ES-I3 (cell line): ENCODE data around the gene MAPK1IP1L.
"Not testable (repeated sequence)": the region's sequence is repeated elsewhere in the genome, so short reads cannot be mapped to it uniquely, and the experiment has no call there.

Source experiments
- H3K36me3 ChIP-seq: 2 replicates; pipeline ENCODE4 v1.6.1; 2013; ENCODE audit warnings: mild to moderate bottlenecking, low read length, control low read depth, moderate library complexity; ENCODE audit not compliant: insufficient read depth
- H3K4me1 ChIP-seq: 2 replicates; pipeline ENCODE4 v1.6.1; 2013; ENCODE audit warnings: mild to moderate bottlenecking, control low read depth, low read length; ENCODE audit not compliant: insufficient read depth
- H3K9ac ChIP-seq: 2 replicates; pipeline ENCODE4 v1.6.1; 2013; ENCODE audit warnings: low read depth, mild to moderate bottlenecking, low read length, moderate library complexity
- H3K9me3 ChIP-seq: 2 replicates; pipeline ENCODE4 v1.6.1; 2013; ENCODE audit warnings: mild to moderate bottlenecking, low read length, moderate library complexity; ENCODE audit not compliant: control insufficient read depth, insufficient read depth

The MAPK1IP1L gene

GRCh38 chr14:55070981-55071411 is 19.5 kb downstream of the MAPK1IP1L start:
- Histone ChIP-seq H3K9me3 (no peaks in the 10 kb centered on the region), H3K9ac (no peak overlapping the region), H3K4me1 (peaks cover 11% of the 10 kb centered on the region), H3K36me3 (no peaks in the 10 kb centered on the region)

DNA sequence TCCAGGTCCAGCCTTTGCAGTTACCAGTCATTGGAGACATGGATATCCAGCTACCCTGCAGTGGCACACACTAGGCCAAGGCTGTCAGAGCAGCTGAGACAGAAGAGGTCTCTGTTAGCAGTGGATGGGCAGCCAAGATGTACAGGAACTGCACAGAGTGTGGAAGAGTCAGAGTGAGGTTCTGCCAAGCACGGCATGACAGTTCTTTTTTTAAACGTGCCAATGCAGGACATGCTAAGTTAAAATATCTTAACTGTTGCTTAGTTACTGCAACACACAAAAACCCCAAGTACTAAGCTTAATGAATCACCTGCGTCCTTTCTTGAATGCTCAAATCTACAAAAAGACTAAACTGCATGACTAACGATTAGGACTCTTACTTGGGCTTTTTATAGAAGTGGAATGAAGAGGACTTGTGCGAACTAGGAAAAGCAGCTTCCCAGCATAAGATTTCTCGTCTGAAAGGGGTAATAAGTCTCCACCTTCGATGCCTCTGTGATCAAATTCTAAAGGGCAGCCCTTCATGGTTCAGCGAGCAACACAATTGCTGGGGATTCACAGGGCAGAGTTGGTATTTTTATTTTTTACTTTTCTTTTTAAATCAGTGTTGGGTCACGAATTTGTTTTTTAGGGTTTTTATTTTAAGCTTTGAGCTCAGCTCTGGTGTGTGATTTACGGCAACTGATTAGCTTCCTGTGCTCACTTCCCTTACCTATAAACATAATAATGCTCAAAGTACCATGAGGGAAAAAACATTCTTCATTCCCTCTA is 20.6 kb downstream of the MAPK1IP1L start:
- Histone ChIP-seq H3K9me3 (no peaks in the 10 kb centered on the region), H3K9ac (no peak overlapping the region), H3K36me3 (no peaks in the 10 kb centered on the region), H3K4me1 (peaks cover 11% of the 10 kb centered on the region)

DNA sequence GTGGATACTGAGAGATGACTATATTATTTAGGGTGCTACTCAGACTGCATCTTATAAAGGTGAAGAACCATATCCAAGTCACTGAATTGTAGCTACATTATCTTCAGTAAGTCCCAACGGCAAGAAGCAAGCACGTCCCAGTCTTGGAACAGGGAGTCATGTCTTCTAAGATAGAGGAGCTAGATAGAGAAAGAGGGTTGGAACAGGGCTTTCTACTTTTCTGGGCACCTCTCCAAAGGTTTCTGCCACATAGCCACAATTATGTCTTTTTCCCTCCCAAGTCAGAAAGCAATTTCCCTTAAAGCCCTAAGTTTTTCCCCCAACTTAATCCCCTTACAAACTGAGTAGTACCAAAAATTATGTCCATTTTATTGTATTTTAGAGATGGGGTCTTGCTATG is 22.4 kb downstream of the MAPK1IP1L start:
- Histone ChIP-seq H3K4me1 (peaks cover 11% of the 10 kb centered on the region), H3K9ac (no peak overlapping the region), H3K36me3 (no peaks in the 10 kb centered on the region), H3K9me3 (no peaks in the 10 kb centered on the region)

DNA sequence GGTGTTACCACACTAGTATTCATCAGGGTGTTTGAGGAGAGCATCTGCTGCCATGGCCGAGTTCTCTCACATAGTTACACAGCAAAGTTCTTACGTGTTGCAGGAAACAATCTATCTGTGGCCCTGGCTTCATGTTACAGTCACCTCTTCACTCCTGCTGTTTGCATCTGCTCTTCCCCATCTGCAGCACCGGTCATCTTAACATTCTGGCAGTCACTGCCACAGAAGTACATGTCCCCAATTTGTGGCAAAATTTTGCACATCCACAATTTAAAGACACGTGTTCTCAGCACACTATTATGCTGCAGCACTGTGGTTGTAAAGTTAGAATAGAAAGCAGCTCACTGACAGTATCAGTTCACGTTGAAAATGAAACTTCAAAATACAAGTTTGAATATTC is 23.2 kb downstream of the MAPK1IP1L start:
- Histone ChIP-seq H3K9ac (no peak overlapping the region), H3K4me1 (peaks cover 11% of the 10 kb centered on the region), H3K9me3 (no peaks in the 10 kb centered on the region), H3K36me3 (no peaks in the 10 kb centered on the region)

DNA sequence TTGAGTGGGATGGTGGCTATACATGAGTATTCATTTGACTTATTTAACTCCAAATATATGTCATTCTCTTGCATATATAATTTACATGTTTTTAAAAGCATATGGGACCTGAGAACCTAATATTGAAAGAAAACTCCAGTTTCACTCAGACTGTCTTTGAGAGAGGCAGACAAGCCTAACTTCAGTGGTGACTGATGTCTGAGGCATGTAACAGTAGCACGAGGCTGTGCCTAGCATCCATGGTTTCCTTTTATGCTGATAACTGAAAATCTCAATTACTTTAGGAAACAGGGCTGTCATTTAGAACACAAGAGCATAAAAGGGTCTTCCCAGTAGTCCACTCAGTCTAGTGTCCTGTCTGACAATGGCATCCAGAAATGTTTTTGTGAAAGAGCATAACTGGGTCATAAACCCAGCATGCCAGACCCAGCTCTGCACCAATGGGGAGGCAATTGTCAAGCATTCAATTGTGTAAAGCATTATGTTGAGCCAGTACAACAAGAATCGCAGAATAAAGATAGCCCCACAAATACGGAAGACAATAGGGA is 24.3 kb downstream of the MAPK1IP1L start:
- Histone ChIP-seq H3K4me1 (peaks cover 11% of the 10 kb centered on the region), H3K9me3 (no peaks in the 10 kb centered on the region), H3K9ac (no peak overlapping the region), H3K36me3 (no peaks in the 10 kb centered on the region)

- Histone ChIP-seq H3K4me1 (peaks cover 3% of the 10 kb centered on the region; the same call in 1 of the 2 replicates), H3K36me3 (no peaks in the 10 kb centered on the region), H3K9me3 (no peaks in the 10 kb centered on the region), H3K9ac (no peak overlapping the region)
Observed at GRCh38 chr14:55077170-55078151, 26.0 kb downstream of the MAPK1IP1L start.

DNA sequence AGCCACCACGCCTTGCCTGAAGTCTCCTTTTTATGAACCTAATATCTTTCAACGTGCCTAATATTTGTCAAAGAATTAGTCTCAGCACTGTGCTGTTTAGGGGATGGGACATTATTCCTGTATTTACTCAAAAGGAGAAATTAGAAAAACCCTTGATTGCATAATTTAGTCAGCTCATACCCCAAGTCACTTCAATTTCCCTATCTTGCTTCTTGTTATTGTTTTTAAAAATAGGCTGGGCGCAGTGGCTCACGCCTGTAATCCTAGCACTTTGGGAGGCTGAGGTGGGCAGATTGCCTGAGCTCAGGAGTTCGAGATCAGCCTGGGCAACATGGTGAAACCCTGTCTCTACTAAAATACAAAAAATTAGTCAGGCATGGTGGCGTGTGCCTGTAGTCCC is 28.5 kb downstream of the MAPK1IP1L start:
- not testable (repeated sequence) for H3K36me3 ChIP-seq, H3K4me1 ChIP-seq, H3K9ac ChIP-seq, H3K9me3 ChIP-seq

- H3K4me1 ChIP-seq, result no peaks in the 10 kb centered on the region
- no peaks in the 10 kb centered on the region for H3K36me3 ChIP-seq
- H3K9ac ChIP-seq, result no peak overlapping the region
- H3K9me3 ChIP-seq, result no peaks in the 10 kb centered on the region
Observed at GRCh38 chr14:55084401-55085059, 33.1 kb downstream of the MAPK1IP1L start.

- Histone ChIP-seq H3K9ac (no peak overlapping the region), H3K4me1 (no peaks in the 10 kb centered on the region), H3K9me3 (no peaks in the 10 kb centered on the region), H3K36me3 (no peaks in the 10 kb centered on the region)
Observed at GRCh38 chr14:55085060-55085660, 33.7 kb downstream of the MAPK1IP1L start.

DNA sequence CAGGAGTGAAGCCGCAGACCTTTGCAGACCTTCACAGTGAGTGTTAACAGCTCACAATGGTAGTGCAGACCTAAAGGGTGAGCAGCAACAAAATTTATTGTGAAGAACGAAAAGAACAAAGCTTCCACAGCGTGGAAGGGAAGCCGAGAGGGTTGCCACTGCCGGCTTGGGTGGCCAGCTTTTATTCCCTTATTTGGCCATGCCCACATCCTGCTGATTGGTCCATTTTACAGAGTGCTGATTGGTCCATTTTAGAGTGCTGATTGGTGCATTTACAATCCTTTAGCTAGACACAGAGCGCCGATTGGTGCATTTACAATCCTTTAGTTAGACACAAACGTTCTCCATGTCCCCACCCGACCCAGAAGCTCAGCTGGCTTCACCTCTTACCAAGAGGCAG is 35.5 kb downstream of the MAPK1IP1L start:
- H3K9ac ChIP-seq, result no peak overlapping the region
- H3K9me3 ChIP-seq, result no peaks in the 10 kb centered on the region
- no peaks in the 10 kb centered on the region for H3K4me1 ChIP-seq
- no peaks in the 10 kb centered on the region for H3K36me3 ChIP-seq

- no peaks in the 10 kb centered on the region for H3K9me3 ChIP-seq
- no peaks in the 10 kb centered on the region for H3K4me1 ChIP-seq
- no peak overlapping the region for H3K9ac ChIP-seq
- no peaks in the 10 kb centered on the region for H3K36me3 ChIP-seq
Observed at GRCh38 chr14:55088356-55088755, 36.9 kb downstream of the MAPK1IP1L start.

DNA sequence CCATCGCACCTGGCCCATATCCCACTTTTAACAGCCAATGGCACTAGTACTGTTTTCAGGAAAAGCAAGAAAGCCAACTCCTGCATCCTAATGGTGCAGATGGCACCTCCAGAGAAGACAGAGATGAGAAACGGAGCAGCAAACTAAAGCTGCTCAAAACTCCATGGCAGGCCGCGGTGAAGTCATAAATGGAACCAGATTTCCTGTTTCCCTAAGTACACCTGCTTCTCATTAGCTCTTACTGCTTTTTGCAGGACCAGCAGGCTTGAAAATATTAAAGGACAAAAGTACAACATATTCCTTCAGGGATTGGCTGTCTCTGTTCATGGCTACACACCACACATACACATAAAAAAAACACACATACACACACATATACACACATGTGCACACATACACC is 40.9 kb downstream of the MAPK1IP1L start:
- Histone ChIP-seq H3K4me1 (peaks cover 4% of the 10 kb centered on the region; the same call in 1 of the 2 replicates), H3K9me3 (no peaks in the 10 kb centered on the region), H3K36me3 (no peaks in the 10 kb centered on the region), H3K9ac (no peak overlapping the region)

GRCh38 chr14:55094292-55095157 is 43.1 kb downstream of the MAPK1IP1L start:
- Histone ChIP-seq H3K9me3 (no peaks in the 10 kb centered on the region), H3K36me3 (no peaks in the 10 kb centered on the region), H3K9ac (no peak overlapping the region), H3K4me1 (peaks cover 4% of the 10 kb centered on the region; the same call in 1 of the 2 replicates)
